CD14-positive monocyte (primary cell): ENCODE results near the gene PKP4. TPM values are rescaled to one million over a fixed set of nuclear protein-coding genes. Genes with fewer than 3 reads are reported as not detected.
A peak's percentile ranks its signal among the peaks of the same experiment; 100 is the strongest.

ENCODE experiments used
- DNase-seq, 3 donors: peaks; one replicate each; pipeline ENCODE4 v3.0.0-alpha.2; 2011 to 2022
- H2AFZ ChIP-seq: 2 replicates; pipeline ENCODE4 v1.6.0; 2012; ENCODE audit warnings: mild to moderate bottlenecking, low read depth, low read length, inconsistent platforms; ENCODE audit not compliant: insufficient read depth, poor library complexity, severe bottlenecking
- H3K27ac ChIP-seq, 2 donors: 1 replicate in 1 of 2; 2 replicates in 1 of 2; pipeline ENCODE4 v1.5.1; 2012 to 2013; ENCODE audit warnings: low read length in 2 of 2, control low read depth in 1 of 2, inconsistent platforms in 1 of 2, low read depth in 1 of 2, mild to moderate bottlenecking in 1 of 2
- H3K27me3 ChIP-seq, 2 donors: one replicate each; pipeline versions ENCODE4 v1.6.0 to v1.6.1; 2011 to 2013; ENCODE audit warnings: low read length in 2 of 2; ENCODE audit not compliant: control insufficient read depth in 2 of 2, insufficient read depth in 2 of 2
- H3K36me3 ChIP-seq, 2 donors: replicated peaks in 1 of 2; 1 replicate in 1 of 2; 2 replicates in 1 of 2; pipeline versions ENCODE4 v1.5.1 to v1.6.1; 2012 to 2013; ENCODE audit warnings: low read length in 2 of 2, control low read depth in 1 of 2, inconsistent platforms in 1 of 2, mild to moderate bottlenecking in 1 of 2; ENCODE audit not compliant: insufficient read depth in 2 of 2, control insufficient read depth in 1 of 2
- H3K4me1 ChIP-seq, 2 donors: 1 replicate in 1 of 2; 2 replicates in 1 of 2; pipeline versions ENCODE4 v1.5.1 to v1.6.1; 2012 to 2013; ENCODE audit warnings: low read length in 2 of 2, control low read depth in 1 of 2, inconsistent platforms in 1 of 2, mild to moderate bottlenecking in 1 of 2, moderate library complexity in 1 of 2; ENCODE audit not compliant: insufficient read depth in 2 of 2, control insufficient read depth in 1 of 2
- H3K4me2 ChIP-seq: replicated peaks from 2 replicates; pipeline ENCODE3; 2012; ENCODE audit warnings: low read length, moderate library complexity, mild to moderate bottlenecking; ENCODE audit not compliant: poor library complexity, severe bottlenecking; ENCODE audit errors: extremely low read depth
- H3K4me3 ChIP-seq, 3 experiments: fragments of 200-600 bp in 1 of 3; sonication (generic) in 1 of 3; replicated peaks in 1 of 3; 1 replicate in 2 of 3; 2 replicates in 1 of 3; pipeline ENCODE4 v1.5.1; 2011 to 2013; ENCODE audit warnings: low read length in 3 of 3, mild to moderate bottlenecking in 3 of 3, control low read depth in 2 of 3, low read depth in 2 of 3, inconsistent platforms in 1 of 3, moderate library complexity in 1 of 3
- H3K79me2 ChIP-seq: 2 replicates; pipeline ENCODE4 v1.6.0; 2012; ENCODE audit warnings: mild to moderate bottlenecking, control low read depth, inconsistent platforms, low read length, moderate library complexity; ENCODE audit not compliant: insufficient read depth
- H3K9ac ChIP-seq: 2 replicates; pipeline ENCODE4 v1.6.0; 2017; ENCODE audit warnings: low read length, mild to moderate bottlenecking; ENCODE audit not compliant: insufficient read depth, poor library complexity, severe bottlenecking
- H3K9me3 ChIP-seq, 2 donors: replicated peaks in 1 of 2; 1 replicate in 1 of 2; 2 replicates in 1 of 2; pipeline versions ENCODE4 v1.5.1 to v1.6.1; 2012 to 2013; ENCODE audit warnings: low read length in 2 of 2, control low read depth in 1 of 2; ENCODE audit not compliant: control insufficient read depth in 1 of 2, insufficient read depth in 1 of 2
- H4K20me1 ChIP-seq: 2 replicates; pipeline ENCODE4 v1.6.0; 2012; ENCODE audit warnings: mild to moderate bottlenecking, low read length, control low read depth, moderate library complexity; ENCODE audit not compliant: insufficient read depth
- H3K27ac Mint-ChIP-seq, 7 donors: one replicate each; pipeline ENCODE4 v1.8.0; 2020; ENCODE audit warnings: mild to moderate bottlenecking in 7 of 7, mixed read lengths in 7 of 7, moderate library complexity in 6 of 7, inconsistent platforms in 2 of 7
- H3K27me3 Mint-ChIP-seq, 3 donors: one replicate each; pipeline ENCODE4 v1.8.0; 2021 to 2022; ENCODE audit warnings: low read depth in 3 of 3, mild to moderate bottlenecking in 3 of 3, mixed read lengths in 3 of 3, moderate library complexity in 3 of 3, inconsistent platforms in 1 of 3
- H3K36me3 Mint-ChIP-seq, 2 donors: one replicate each; pipeline ENCODE4 v1.8.0; 2020; ENCODE audit warnings: mixed read lengths in 2 of 2, inconsistent platforms in 1 of 2, mild to moderate bottlenecking in 1 of 2
- H3K4me1 Mint-ChIP-seq: one replicate; pipeline ENCODE4 v1.8.0; 2020; ENCODE audit warnings: mild to moderate bottlenecking, mixed read lengths
- H3K4me3 Mint-ChIP-seq, 2 donors: one replicate each; pipeline ENCODE4 v1.8.0; 2020; ENCODE audit warnings: mild to moderate bottlenecking in 2 of 2, mixed read lengths in 2 of 2, moderate library complexity in 1 of 2
- H3K9me3 Mint-ChIP-seq, 7 donors: one replicate each; pipeline ENCODE4 v1.8.0; 2020 to 2022; ENCODE audit warnings: mixed read lengths in 7 of 7, mild to moderate bottlenecking in 6 of 7, moderate library complexity in 6 of 7, inconsistent platforms in 2 of 7
- CTCF ChIP-seq: fragments of 200-600 bp; IDR thresholded peaks from one replicate; pipeline ENCODE4 v1.8.0; 2022; ENCODE audit warnings: antibody characterized with exemption, mild to moderate bottlenecking
- WGBS: methylation state at CpG from one replicate; pipeline ENCODE4 v1.1.5; 2013; ENCODE audit warnings: missing lambda C conversion rate; ENCODE audit not compliant: insufficient coverage; 5-methylcytosine and 5-hydroxymethylcytosine counted together
- intact Hi-C, 2 donors: fragments of 100-400 bp; cut with micrococcal nuclease; formaldehyde crosslinking; loops; one replicate each; pipeline versions ENCODE4 v1.15.0 to v1.15.1; 2023
- polyA plus RNA-seq, 3 donors: library from polyadenylated mRNA; depleted of rRNA in 1 of 3; unstranded in 2 of 3; stranded (reverse) in 1 of 3; fragments of 300-500 nt in 2 of 3; fragments of >200 nt in 1 of 3; fragmentation: Illumina TruSeq in 2 of 3; gene quantifications; 1 replicate in 2 of 3; 2 replicates in 1 of 3; pipeline ENCODE4 v1.2.3, GENCODE V29; 2012 to 2021

PKP4 gene
- polyA plus RNA-seq, 3 donors: 0.33 to 9.4 (median 0.73) TPM

GRCh38 chr2:158570869-158571268, 114.1 kb downstream of the PKP4 start:
- Mint-ChIP-seq H3K27ac (no peak overlapping the region), H3K27me3 (peaks cover 0 to 2% (median 0%) of the 10 kb centered on the region in 3 donors)
- no peak for DNase-seq

GRCh38 chr2:158573739-158574138, 117.0 kb downstream of the PKP4 start:
- no peak for TF ChIP-seq CTCF
- H3K9me3 ChIP-seq: no peaks in the 10 kb centered on the region
- no peaks in the 10 kb centered on the region for H3K4me1 Mint-ChIP-seq
- H3K4me2 ChIP-seq: no peak overlapping the region
- H3K4me3 ChIP-seq: no peak overlapping the region
- H3K36me3 Mint-ChIP-seq: peaks cover 4 to 5% of the 10 kb centered on the region in 2 donors
- no peaks in the 10 kb centered on the region for H4K20me1 ChIP-seq
- no peak overlapping the region for H3K9ac ChIP-seq
- no peaks in the 10 kb centered on the region for H3K27me3 ChIP-seq
- DNase-seq: no peak
- no peaks in the 10 kb centered on the region for H3K79me2 ChIP-seq
- peak overlapping the region in 2 of 7 donors; percentile 48 to 69 for H3K27ac Mint-ChIP-seq
- intact Hi-C loops: no loop called here
- H3K9me3 Mint-ChIP-seq: peaks cover 0 to 8% (median 0%) of the 10 kb centered on the region in 7 donors
- 89% methylated on average over 1 of the region's 1 CpG for WGBS
- no peaks in the 10 kb centered on the region for H3K4me1 ChIP-seq
- H2AFZ ChIP-seq: no peak overlapping the region
- H3K27ac ChIP-seq: no peak overlapping the region
- peaks cover 0 to 2% (median 0%) of the 10 kb centered on the region in 3 donors for H3K27me3 Mint-ChIP-seq
- H3K4me3 Mint-ChIP-seq: no peak overlapping the region
- no peaks in the 10 kb centered on the region for H3K36me3 ChIP-seq

More at GRCh38 chr2:158570869-158571268, 114.1 kb downstream of the PKP4 start:
- Mint-ChIP-seq H3K9me3 (peaks cover 0 to 8% (median 2%) of the 10 kb centered on the region in 7 donors), H3K4me1 (no peaks in the 10 kb centered on the region), H3K4me3 (no peak overlapping the region), H3K36me3 (peaks cover 4 to 5% of the 10 kb centered on the region in 2 donors)
- Histone ChIP-seq H3K9ac (no peak overlapping the region), H3K4me1 (no peaks in the 10 kb centered on the region), H3K4me3 (no peak overlapping the region), H2AFZ (no peak overlapping the region), H3K79me2 (no peaks in the 10 kb centered on the region), H3K4me2 (no peak overlapping the region), H3K27ac (no peak overlapping the region), H3K9me3 (no peaks in the 10 kb centered on the region), H3K36me3 (no peaks in the 10 kb centered on the region), H4K20me1 (no peaks in the 10 kb centered on the region), H3K27me3 (no peaks in the 10 kb centered on the region)
- no peak for TF ChIP-seq CTCF
- intact Hi-C loops: no loop called here
- 100% methylated on average over 1 of the region's 3 CpGs for WGBS
